ENCODE results near the gene POLR3H. TPM values are rescaled to one million over a fixed set of nuclear protein-coding genes. Genes with fewer than 3 reads are reported as not detected.

POLR3H gene
- total RNA-seq, 1 donor from 2014 or later: 15.2 TPM

DNA sequence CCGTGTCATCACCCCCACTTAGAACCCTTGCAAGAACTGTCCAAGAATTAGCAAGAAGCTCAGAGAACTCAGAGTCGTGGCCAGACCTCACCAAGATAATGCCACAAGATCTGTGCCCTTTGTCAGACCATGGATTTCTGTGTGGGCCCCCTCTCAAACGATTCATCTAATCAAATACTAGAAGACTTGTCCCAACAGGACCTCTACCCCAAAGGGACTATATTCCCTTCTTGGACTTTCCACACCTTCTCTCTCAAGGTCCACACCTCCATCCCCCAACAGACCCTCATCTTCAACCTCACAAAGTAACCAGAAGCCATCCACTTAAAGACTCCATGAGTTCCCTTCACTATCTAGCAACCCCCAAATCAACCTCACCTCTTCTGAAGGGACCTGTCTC is 2.8 kb downstream of the POLR3H start:
- no peak for DNase-seq (ENCODE audit: low spot score)
- H3K27ac Mint-ChIP-seq: no peak overlapping the region
- no peaks in the 10 kb centered on the region for H3K27me3 ChIP-seq
- no peak overlapping the region for H3K4me3 ChIP-seq
- peaks cover 4% of the 10 kb centered on the region for H3K27me3 Mint-ChIP-seq (ENCODE audit: insufficient read depth, low read depth)
- peaks cover 42% of the 10 kb centered on the region for H3K4me1 Mint-ChIP-seq
- TF ChIP-seq EZH2 (IDR thresholded peaks at IDR 0.05): no peak
- no peak for TF ChIP-seq EZH2phosphoT487 (IDR thresholded peaks at IDR 0.05)
- TF ChIP-seq, protein P1, sequence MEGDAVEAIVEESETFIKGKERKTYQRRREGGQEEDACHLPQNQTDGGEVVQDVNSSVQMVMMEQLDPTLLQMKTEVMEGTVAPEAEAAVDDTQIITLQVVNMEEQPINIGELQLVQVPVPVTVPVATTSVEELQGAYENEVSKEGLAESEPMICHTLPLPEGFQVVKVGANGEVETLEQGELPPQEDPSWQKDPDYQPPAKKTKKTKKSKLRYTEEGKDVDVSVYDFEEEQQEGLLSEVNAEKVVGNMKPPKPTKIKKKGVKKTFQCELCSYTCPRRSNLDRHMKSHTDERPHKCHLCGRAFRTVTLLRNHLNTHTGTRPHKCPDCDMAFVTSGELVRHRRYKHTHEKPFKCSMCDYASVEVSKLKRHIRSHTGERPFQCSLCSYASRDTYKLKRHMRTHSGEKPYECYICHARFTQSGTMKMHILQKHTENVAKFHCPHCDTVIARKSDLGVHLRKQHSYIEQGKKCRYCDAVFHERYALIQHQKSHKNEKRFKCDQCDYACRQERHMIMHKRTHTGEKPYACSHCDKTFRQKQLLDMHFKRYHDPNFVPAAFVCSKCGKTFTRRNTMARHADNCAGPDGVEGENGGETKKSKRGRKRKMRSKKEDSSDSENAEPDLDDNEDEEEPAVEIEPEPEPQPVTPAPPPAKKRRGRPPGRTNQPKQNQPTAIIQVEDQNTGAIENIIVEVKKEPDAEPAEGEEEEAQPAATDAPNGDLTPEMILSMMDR (IDR thresholded peaks at IDR 0.05): no peak
- H3K4me2 ChIP-seq: no peak overlapping the region
- H3K9me3 ChIP-seq (ENCODE audit: low read depth): no peaks in the 10 kb centered on the region
- peaks cover 20% of the 10 kb centered on the region for H3K4me1 ChIP-seq
- H3K79me2 ChIP-seq (ENCODE audit: low read depth): peaks cover 42% of the 10 kb centered on the region
- H2AFZ ChIP-seq (replicated peaks): no peak overlapping the region
- no peaks in the 10 kb centered on the region for H3K36me3 ChIP-seq
- H3K9me3 Mint-ChIP-seq: no peaks in the 10 kb centered on the region
- peak overlapping the region; percentile 3 for H3K4me3 Mint-ChIP-seq
- H3F3A ChIP-seq (ENCODE audit: low read depth): peaks cover 3% of the 10 kb centered on the region
- no peak overlapping the region for H3K27ac ChIP-seq
- H3K9ac ChIP-seq: no peak overlapping the region
- H4K20me1 ChIP-seq (ENCODE audit: low read depth): peaks cover 39% of the 10 kb centered on the region
- peaks cover 9% of the 10 kb centered on the region for H3K36me3 Mint-ChIP-seq

- Histone ChIP-seq H2AFZ (replicated peaks) (no peak overlapping the region), H4K20me1 (ENCODE audit: low read depth) (peaks cover 39% of the 10 kb centered on the region), H3K9me3 (ENCODE audit: low read depth) (no peaks in the 10 kb centered on the region), H3K79me2 (ENCODE audit: low read depth) (peaks cover 42% of the 10 kb centered on the region), H3K36me3 (no peaks in the 10 kb centered on the region), H3K27me3 (no peaks in the 10 kb centered on the region), H3F3A (ENCODE audit: low read depth) (peaks cover 4% of the 10 kb centered on the region), H3K4me2 (no peak overlapping the region), H3K4me1 (peaks cover 19% of the 10 kb centered on the region), H3K27ac (no peak overlapping the region), H3K9ac (no peak overlapping the region), H3K4me3 (no peak overlapping the region)
- Mint-ChIP-seq H3K9me3 (no peaks in the 10 kb centered on the region), H3K27ac (no peak overlapping the region), H3K27me3 (ENCODE audit: insufficient read depth, low read depth) (peaks cover 4% of the 10 kb centered on the region), H3K4me3 (no peak overlapping the region), H3K4me1 (peaks cover 35% of the 10 kb centered on the region), H3K36me3 (peaks cover 9% of the 10 kb centered on the region)
- no peak for TF ChIP-seq EZH2 (IDR thresholded peaks at IDR 0.05)
- TF ChIP-seq, protein P1 (IDR thresholded peaks at IDR 0.05): no peak
- TF ChIP-seq EZH2phosphoT487 (IDR thresholded peaks at IDR 0.05): no peak
- DNase-seq (ENCODE audit: low spot score): no peak
These were observed 3.9 kb downstream of the POLR3H start for GRCh38 chr22:41540365-41540764.

GRCh38 chr22:41540006-41540315 is 4.3 kb downstream of the POLR3H start:
- Histone ChIP-seq H2AFZ (replicated peaks) (no peak overlapping the region), H3K4me1 (peaks cover 15% of the 10 kb centered on the region), H3K27me3 (no peaks in the 10 kb centered on the region), H3K9me3 (ENCODE audit: low read depth) (no peaks in the 10 kb centered on the region), H3K4me2 (no peak overlapping the region), H3K27ac (no peak overlapping the region), H3K36me3 (no peaks in the 10 kb centered on the region), H4K20me1 (ENCODE audit: low read depth) (peaks cover 39% of the 10 kb centered on the region), H3K79me2 (ENCODE audit: low read depth) (peaks cover 42% of the 10 kb centered on the region), H3K4me3 (no peak overlapping the region), H3F3A (ENCODE audit: low read depth) (peaks cover 7% of the 10 kb centered on the region), H3K9ac (no peak overlapping the region)
- H3K36me3 Mint-ChIP-seq: peaks cover 12% of the 10 kb centered on the region
- TF ChIP-seq, protein P1 (IDR thresholded peaks at IDR 0.05): no peak
- TF ChIP-seq EZH2 (IDR thresholded peaks at IDR 0.05) (no peak), EZH2phosphoT487 (IDR thresholded peaks at IDR 0.05) (no peak)
- H3K9me3 Mint-ChIP-seq: no peaks in the 10 kb centered on the region
- no peak for DNase-seq (ENCODE audit: low spot score)
- no peak overlapping the region for H3K4me3 Mint-ChIP-seq
- peaks cover 31% of the 10 kb centered on the region for H3K4me1 Mint-ChIP-seq
- H3K27me3 Mint-ChIP-seq (ENCODE audit: insufficient read depth, low read depth): peaks cover 4% of the 10 kb centered on the region
- H3K27ac Mint-ChIP-seq: no peak overlapping the region
